A673 (cell line): ENCODE results near the gene GATA2.

Source experiments
- EZH2 ChIP-seq: fragments of 200-600 bp; sonication (generic); IDR thresholded peaks from 2 replicates; pipeline ENCODE4 v1.6.1; 2017; ENCODE audit warnings: borderline replicate concordance, low read depth, mild to moderate bottlenecking, mixed read lengths, antibody characterized with exemption, low read length; ENCODE audit not compliant: poor library complexity, severe bottlenecking
- TF ChIP-seq, protein P1 (sequence below): fragments of 300-800, 200-600 bp; sonication (generic); conservative IDR thresholded peaks from 2 replicates; pipeline ENCODE4 v1.5.1; 2017; ENCODE audit warnings: low read depth, mild to moderate bottlenecking, antibody characterized with exemption, low read length, moderate library complexity, mixed read lengths

DNA sequence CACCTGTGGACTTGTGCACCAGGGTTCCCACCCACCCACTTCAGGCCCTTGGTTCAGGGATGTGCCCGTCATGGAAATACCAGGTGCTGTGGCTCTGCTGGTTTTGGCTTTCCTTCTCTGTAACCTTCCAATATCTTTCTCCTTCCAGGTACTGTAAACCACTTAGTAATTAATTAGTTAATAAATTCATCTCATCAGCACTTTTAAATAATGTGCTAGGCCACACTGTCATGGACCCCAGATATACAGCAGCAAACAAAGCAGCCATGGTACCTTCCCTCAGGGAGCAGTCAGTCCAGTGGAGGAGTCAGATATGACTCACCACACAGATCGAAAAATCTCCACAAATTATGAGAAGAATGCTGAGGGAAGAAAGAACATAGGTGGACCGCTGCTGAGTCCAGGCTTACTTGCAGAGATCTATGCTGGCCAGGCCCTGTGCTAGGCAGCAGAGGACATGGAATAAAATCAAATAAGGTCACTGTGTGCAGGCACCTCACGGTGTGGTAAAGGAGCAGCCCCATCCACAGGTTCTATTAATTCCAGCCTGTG lies 6.8 kb upstream of the GATA2 start:
- TF ChIP-seq, protein P1, sequence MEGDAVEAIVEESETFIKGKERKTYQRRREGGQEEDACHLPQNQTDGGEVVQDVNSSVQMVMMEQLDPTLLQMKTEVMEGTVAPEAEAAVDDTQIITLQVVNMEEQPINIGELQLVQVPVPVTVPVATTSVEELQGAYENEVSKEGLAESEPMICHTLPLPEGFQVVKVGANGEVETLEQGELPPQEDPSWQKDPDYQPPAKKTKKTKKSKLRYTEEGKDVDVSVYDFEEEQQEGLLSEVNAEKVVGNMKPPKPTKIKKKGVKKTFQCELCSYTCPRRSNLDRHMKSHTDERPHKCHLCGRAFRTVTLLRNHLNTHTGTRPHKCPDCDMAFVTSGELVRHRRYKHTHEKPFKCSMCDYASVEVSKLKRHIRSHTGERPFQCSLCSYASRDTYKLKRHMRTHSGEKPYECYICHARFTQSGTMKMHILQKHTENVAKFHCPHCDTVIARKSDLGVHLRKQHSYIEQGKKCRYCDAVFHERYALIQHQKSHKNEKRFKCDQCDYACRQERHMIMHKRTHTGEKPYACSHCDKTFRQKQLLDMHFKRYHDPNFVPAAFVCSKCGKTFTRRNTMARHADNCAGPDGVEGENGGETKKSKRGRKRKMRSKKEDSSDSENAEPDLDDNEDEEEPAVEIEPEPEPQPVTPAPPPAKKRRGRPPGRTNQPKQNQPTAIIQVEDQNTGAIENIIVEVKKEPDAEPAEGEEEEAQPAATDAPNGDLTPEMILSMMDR, result no peak
- TF ChIP-seq EZH2, result no peak
